H9 (cell line): ENCODE measurements around the gene KIF5C. TPM values are rescaled to one million over a fixed set of nuclear protein-coding genes. Genes with fewer than 3 reads are reported as not detected.

Experiments
- DNase-seq: peaks from one replicate; pipeline ENCODE4 v3.0.0-alpha.2; 2017
- H2AFZ ChIP-seq: one replicate; pipeline ENCODE4 v1.6.1; 2013; ENCODE audit warnings: mild to moderate bottlenecking, low read length, control low read depth, moderate library complexity
- H2AK5ac ChIP-seq: 2 replicates; pipeline ENCODE4 v1.6.1; 2013; ENCODE audit warnings: low read length, control low read depth, mixed read lengths; ENCODE audit not compliant: insufficient read length
- H2BK120ac ChIP-seq: one replicate; pipeline ENCODE4 v1.6.1; 2013; ENCODE audit warnings: low read depth, mild to moderate bottlenecking, low read length, control low read depth, inconsistent platforms; ENCODE audit not compliant: poor library complexity, severe bottlenecking
- H2BK12ac ChIP-seq: 2 replicates; pipeline ENCODE4 v1.6.1; 2013; ENCODE audit warnings: low read length, control low read depth, mixed read lengths, low read depth; ENCODE audit not compliant: insufficient read length
- H2BK15ac ChIP-seq: 2 replicates; pipeline ENCODE4 v1.6.1; 2013; ENCODE audit warnings: low read depth, low read length, control low read depth
- H2BK20ac ChIP-seq: one replicate; pipeline ENCODE4 v1.6.1; 2013; ENCODE audit warnings: low read depth, mild to moderate bottlenecking, low read length, control low read depth, inconsistent platforms; ENCODE audit not compliant: poor library complexity, severe bottlenecking
- H2BK5ac ChIP-seq: 2 replicates; pipeline ENCODE4 v1.6.1; 2013; ENCODE audit warnings: low read length, control low read depth, mixed read lengths; ENCODE audit not compliant: insufficient read length
- H3K14ac ChIP-seq: 2 replicates; pipeline ENCODE4 v1.6.1; 2013; ENCODE audit warnings: low read length, control low read depth; ENCODE audit not compliant: insufficient read depth
- H3K18ac ChIP-seq: 2 replicates; pipeline ENCODE4 v1.6.1; 2013; ENCODE audit warnings: low read depth, mild to moderate bottlenecking, mixed read lengths, low read length, control low read depth; ENCODE audit not compliant: insufficient read length
- H3K23ac ChIP-seq: 2 replicates; pipeline ENCODE4 v1.6.1; 2013; ENCODE audit warnings: low read length, control low read depth, mixed read lengths, low read depth; ENCODE audit not compliant: insufficient read length
- H3K23me2 ChIP-seq: 2 replicates; pipeline ENCODE4 v1.6.1; 2013; ENCODE audit warnings: low read depth, mild to moderate bottlenecking, mixed read lengths, low read length, control low read depth; ENCODE audit not compliant: insufficient read length, poor library complexity, severe bottlenecking
- H3K27ac ChIP-seq: 2 replicates; pipeline ENCODE4 v1.5.1; 2013; ENCODE audit warnings: low read length, control low read depth, mixed read lengths, low read depth; ENCODE audit not compliant: insufficient read length
- H3K27me3 ChIP-seq: 2 replicates; pipeline ENCODE4 v1.6.1; 2013; ENCODE audit warnings: low read length, control low read depth, inconsistent platforms; ENCODE audit not compliant: insufficient read depth
- H3K4ac ChIP-seq: 2 replicates; pipeline ENCODE4 v1.6.1; 2013; ENCODE audit warnings: low read depth, mild to moderate bottlenecking, control low read depth, inconsistent platforms, low read length, moderate library complexity
- H3K4me1 ChIP-seq: 2 replicates; pipeline ENCODE4 v1.6.1; 2013; ENCODE audit warnings: low read length, control low read depth, inconsistent platforms; ENCODE audit not compliant: insufficient read depth
- H3K4me2 ChIP-seq: 2 replicates; pipeline ENCODE4 v1.6.1; 2013; ENCODE audit warnings: low read length, control low read depth, mixed read lengths; ENCODE audit not compliant: insufficient read length, insufficient read depth
- H3K56ac ChIP-seq: 2 replicates; pipeline ENCODE4 v1.6.1; 2013; ENCODE audit warnings: low read depth, mild to moderate bottlenecking, mixed read lengths, low read length, control low read depth; ENCODE audit not compliant: insufficient read length
- H3K79me1 ChIP-seq: 2 replicates; pipeline ENCODE4 v1.6.1; 2013; ENCODE audit warnings: low read depth, mild to moderate bottlenecking, moderate library complexity, low read length, control low read depth, inconsistent platforms; ENCODE audit not compliant: insufficient read depth, poor library complexity, severe bottlenecking
- H3K79me2 ChIP-seq: 2 replicates; pipeline ENCODE4 v1.6.1; 2013; ENCODE audit warnings: low read length, control low read depth, inconsistent platforms; ENCODE audit not compliant: insufficient read depth
- H3K9ac ChIP-seq: 2 replicates; pipeline ENCODE4 v1.6.1; 2013; ENCODE audit warnings: low read length, control low read depth, mixed read lengths; ENCODE audit not compliant: insufficient read length; ENCODE audit errors: extremely low read depth
- H3K9me3 ChIP-seq: one replicate; pipeline ENCODE4 v1.6.1; 2013; ENCODE audit warnings: low read depth, low read length, inconsistent platforms; ENCODE audit not compliant: control insufficient read depth
- H3T11ph ChIP-seq: one replicate; pipeline ENCODE4 v1.6.1; 2013; ENCODE audit warnings: mild to moderate bottlenecking, low read length, control low read depth, inconsistent platforms
- H4K20me1 ChIP-seq: one replicate; pipeline ENCODE4 v1.6.1; 2013; ENCODE audit not compliant: control insufficient read depth, insufficient read length, insufficient read depth
- H4K5ac ChIP-seq: 2 replicates; pipeline ENCODE4 v1.6.1; 2013; ENCODE audit warnings: low read depth, mild to moderate bottlenecking, mixed read lengths, low read length, control low read depth; ENCODE audit not compliant: insufficient read length
- H4K8ac ChIP-seq: replicated peaks from 2 replicates; pipeline ENCODE4 v1.6.1; 2013; ENCODE audit warnings: low read length, control low read depth, mixed read lengths, low read depth; ENCODE audit not compliant: insufficient read length
- H4K91ac ChIP-seq: 2 replicates; pipeline ENCODE4 v1.6.1; 2013; ENCODE audit warnings: low read depth, mild to moderate bottlenecking, moderate library complexity, mixed read lengths, low read length, control low read depth; ENCODE audit not compliant: insufficient read length
- H3K27ac Mint-ChIP-seq, 3 experiments: 2 replicates in 2 of 3; 3 replicates in 1 of 3; pipeline ENCODE4 v1.8.0; 2020 to 2021; ENCODE audit warnings: mixed read lengths in 3 of 3, mild to moderate bottlenecking in 1 of 3, moderate library complexity in 1 of 3
- H3K27me3 Mint-ChIP-seq: 2 replicates; pipeline ENCODE4 v1.8.0; 2021; ENCODE audit warnings: low read depth, mild to moderate bottlenecking, moderate library complexity, mixed read lengths
- H3K36me3 Mint-ChIP-seq, 3 experiments: 2 replicates in 2 of 3; 3 replicates in 1 of 3; pipeline ENCODE4 v1.8.0; 2020 to 2021; ENCODE audit warnings: low read depth in 3 of 3, mixed read lengths in 3 of 3; ENCODE audit not compliant: insufficient read depth in 1 of 3
- H3K4me1 Mint-ChIP-seq, 2 experiments: 2 replicates each; pipeline ENCODE4 v1.8.0; 2020; ENCODE audit warnings: mixed read lengths in 2 of 2
- H3K4me3 Mint-ChIP-seq, 2 experiments: 2 replicates in 1 of 2; 3 replicates in 1 of 2; pipeline ENCODE4 v1.8.0; 2020 to 2021; ENCODE audit warnings: mild to moderate bottlenecking in 2 of 2, mixed read lengths in 2 of 2, moderate library complexity in 1 of 2
- H3K9me3 Mint-ChIP-seq, 2 experiments: 2 replicates in 1 of 2; 3 replicates in 1 of 2; pipeline ENCODE4 v1.8.0; 2020; ENCODE audit warnings: mild to moderate bottlenecking in 2 of 2, mixed read lengths in 2 of 2, moderate library complexity in 1 of 2
- CTCF ChIP-seq: fragments of 200-600 bp; sonication (generic); conservative IDR thresholded peaks from 3 replicates; pipeline ENCODE4 v1.8.0; 2021; ENCODE audit warnings: antibody characterized with exemption, mild to moderate bottlenecking
- WGBS: extraction: QIAGEN DNeasy Blood & Tissue Kit; methylation state at CpG from one replicate; pipeline ENCODE4 v1.1.7; 2013; ENCODE audit warnings: missing lambda C conversion rate, low lambda C conversion rate, mixed read lengths; ENCODE audit not compliant: insufficient read length; ENCODE audit errors: extremely low coverage; 5-methylcytosine and 5-hydroxymethylcytosine counted together
- total RNA-seq: library from RNA; stranded (reverse); gene quantifications from 2 replicates; pipeline ENCODE4 v1.2.1, GENCODE V29; 2021

The KIF5C gene
- total RNA-seq, 1 experiment from 2014 or later, result 52.9 TPM

- Histone ChIP-seq H3K27ac (no peak overlapping the region), H3T11ph (no peak overlapping the region), H2BK20ac (no peak overlapping the region), H2AK5ac (no peak overlapping the region), H3K9ac (no peak overlapping the region), H2BK15ac (no peak overlapping the region), H3K23ac (no peak overlapping the region), H3K4me2 (peak overlapping the region; percentile 85), H3K4me1 (peaks cover 3% of the 10 kb centered on the region; the same call in 1 of the 2 replicates), H2AFZ (no peak overlapping the region), H3K14ac (0 out of 2 replicates have a peak overlapping the region, but pooled peaks have one; percentile 2), H2BK12ac (no peak overlapping the region), H3K27me3 (no peaks in the 10 kb centered on the region; the same call in 1 of the 2 replicates), H3K56ac (no peak overlapping the region), H4K5ac (no peak overlapping the region), H3K79me2 (peaks cover 3% of the 10 kb centered on the region; the same call in 1 of the 2 replicates), H4K20me1 (no peaks in the 10 kb centered on the region), H2BK120ac (no peak overlapping the region), H4K91ac (no peak overlapping the region), H3K79me1 (no peaks in the 10 kb centered on the region), H2BK5ac (no peak overlapping the region), H3K23me2 (peaks cover 4% of the 10 kb centered on the region), H3K4ac (no peak overlapping the region), H3K9me3 (no peaks in the 10 kb centered on the region), H3K18ac (no peak overlapping the region), H4K8ac (no peak overlapping the region)
- peaks cover 14 to 27% (median 21%) of the 10 kb centered on the region in 3 experiments for H3K36me3 Mint-ChIP-seq
- WGBS, result no CpG with 5 or more reads among the region's 74 CpGs
- peaks cover 5 to 12% of the 10 kb centered on the region in 2 experiments; a peak in 2 of 5 replicates for H3K9me3 Mint-ChIP-seq
- no peak overlapping the region for H3K27ac Mint-ChIP-seq
- H3K4me1 Mint-ChIP-seq, result peaks cover 5 to 17% of the 10 kb centered on the region in 2 experiments
- H3K4me3 Mint-ChIP-seq, result peak overlapping the region; percentile 91 to 97
- TF ChIP-seq CTCF, result no peak
- DNase-seq, result no peak
- H3K27me3 Mint-ChIP-seq, result peaks cover 40% of the 10 kb centered on the region
Observed at GRCh38 chr2:148875387-148876051, 492 bp downstream of the KIF5C start.
